ENCODE measurements around the gene AFF1.

Gene AFF1

DNA sequence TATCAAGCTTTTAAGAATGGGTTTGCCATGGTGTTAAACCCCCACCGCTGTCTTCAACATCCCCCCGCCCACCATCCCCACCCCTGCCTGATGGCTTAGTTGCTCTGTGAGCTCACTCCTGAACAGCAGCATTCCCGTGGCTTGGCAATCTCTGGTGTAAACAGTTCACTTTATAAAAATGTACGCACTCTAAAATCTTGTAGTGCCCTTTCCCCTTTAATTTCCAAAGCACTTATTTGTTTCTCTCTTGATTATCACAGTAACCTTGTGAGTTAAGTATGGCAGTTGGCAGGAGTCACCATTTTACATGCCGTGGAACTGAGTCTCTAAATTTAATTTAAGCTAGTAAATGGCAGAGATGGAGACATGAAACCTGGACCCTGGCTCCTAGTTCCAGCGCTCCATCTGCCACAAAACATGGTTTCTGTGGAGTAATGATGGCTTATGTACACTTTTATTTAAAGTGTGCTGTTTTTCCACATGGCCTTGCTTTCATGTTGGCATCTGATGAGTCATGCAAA is 123.1 kb downstream of the AFF1 start:
- DNase-seq (ENCODE audit: insufficient read length, low spot score) = no peak
- TF ChIP-seq SPI1 (IDR thresholded peaks at IDR 0.05; ENCODE audit: low read depth, low read length) = no peak
- no peak for TF ChIP-seq POLR2AphosphoS5 (IDR thresholded peaks at IDR 0.05; ENCODE audit: low read depth, low read length)
- FAIRE-seq = peak; percentile 45

DNA sequence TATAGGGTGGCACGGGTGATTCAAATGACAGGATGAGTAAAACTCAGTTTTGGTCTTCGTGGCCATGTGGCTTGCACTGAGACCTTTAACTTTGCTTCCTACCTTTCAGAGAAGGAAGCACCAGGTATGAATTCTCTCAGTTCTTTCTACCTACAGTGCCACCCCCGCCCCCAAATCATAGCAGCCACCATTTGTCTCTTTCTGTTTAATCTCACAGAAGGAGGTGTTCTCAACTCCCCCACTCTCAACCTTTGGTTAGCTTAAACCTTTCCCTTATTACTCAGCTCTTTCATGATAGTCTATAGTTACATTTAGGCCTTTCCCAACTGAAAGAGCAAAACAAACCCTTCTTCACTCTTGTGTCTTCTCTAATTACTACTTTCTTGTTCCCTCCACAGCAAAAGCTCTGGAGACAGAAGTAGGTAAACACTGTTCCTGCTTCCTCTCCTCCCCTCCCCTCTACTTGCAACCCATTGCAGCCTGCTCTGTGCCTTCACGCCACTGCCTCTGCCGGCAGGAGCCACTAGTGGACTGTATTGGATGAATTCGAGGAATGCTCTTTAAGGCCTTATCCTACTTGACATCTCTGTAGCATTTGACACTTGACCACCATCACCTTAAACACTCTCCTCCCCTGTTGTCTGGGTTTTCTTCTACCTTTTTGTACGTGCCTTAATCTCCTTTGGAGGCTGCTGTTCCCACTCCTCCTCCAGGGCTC is 123.7 kb downstream of the AFF1 start:
- peak; percentile 85 for FAIRE-seq
- DNase-seq (ENCODE audit: insufficient read length, low spot score) = no peak
- TF ChIP-seq POU2F2 (IDR thresholded peaks at IDR 0.05; ENCODE audit: low read depth, low read length) (no peak), POLR2AphosphoS5 (IDR thresholded peaks at IDR 0.05; ENCODE audit: low read depth, low read length) (no peak), PAX5 (IDR thresholded peaks at IDR 0.05; ENCODE audit: insufficient read depth, low read length, severe bottlenecking) (no peak), POLR2A (IDR thresholded peaks at IDR 0.05; ENCODE audit: low read depth, low read length) (no peak), TAF1 (IDR thresholded peaks at IDR 0.05; ENCODE audit: low read depth, low read length) (no peak), SPI1 (IDR thresholded peaks at IDR 0.05; ENCODE audit: low read depth, low read length) (no peak)

DNA sequence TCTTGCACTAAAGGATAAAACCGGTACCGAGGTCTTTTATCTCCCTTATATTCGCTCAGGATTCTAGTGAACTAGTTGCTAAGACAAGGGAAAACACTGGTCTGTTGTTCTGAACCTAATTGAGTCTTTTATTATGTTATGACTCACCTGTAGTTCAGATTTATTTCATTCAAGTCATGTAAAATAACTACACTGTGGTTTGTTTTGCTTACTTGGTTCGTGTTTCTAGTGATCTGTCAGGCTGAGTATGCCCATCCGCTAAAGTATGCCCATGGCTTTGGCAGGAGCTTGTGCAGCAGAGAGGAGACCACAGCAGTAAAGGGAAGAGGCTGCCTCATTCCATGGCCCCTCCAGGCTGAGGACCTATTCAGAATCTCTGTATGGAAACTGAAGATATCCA is 126.1 kb downstream of the AFF1 start:
- TF ChIP-seq POLR2AphosphoS5 (IDR thresholded peaks at IDR 0.05; ENCODE audit: low read depth, low read length) (no peak), POU2F2 (IDR thresholded peaks at IDR 0.05; ENCODE audit: low read depth, low read length) (no peak), PAX5 (IDR thresholded peaks at IDR 0.05; ENCODE audit: insufficient read depth, low read length, severe bottlenecking) (no peak), POLR2A (IDR thresholded peaks at IDR 0.05; ENCODE audit: low read depth, low read length) (no peak), TAF1 (IDR thresholded peaks at IDR 0.05; ENCODE audit: low read depth, low read length) (no peak)
- DNase-seq (ENCODE audit: insufficient read length, low spot score) (no peak), FAIRE-seq (no peak)

DNA sequence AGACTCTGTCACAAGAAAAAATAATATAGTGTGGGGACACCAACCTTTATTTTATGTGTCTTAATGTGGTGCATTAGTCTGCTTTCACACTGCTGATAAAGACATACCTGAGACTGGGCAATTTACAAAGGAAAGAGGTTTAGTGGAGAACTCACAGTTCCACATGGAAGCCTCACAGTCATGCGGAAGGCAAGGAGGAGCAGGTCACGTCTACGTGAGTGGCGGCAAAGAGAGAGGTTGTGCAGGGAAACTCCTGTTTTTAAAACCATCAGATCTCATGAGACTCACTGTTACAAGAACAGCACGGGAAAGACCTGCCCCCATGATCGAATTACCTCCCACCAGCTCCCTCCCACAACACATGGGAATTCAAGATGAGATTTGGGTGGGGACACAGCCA is 130.2 kb downstream of the AFF1 start:
- DNase-seq (ENCODE audit: insufficient read length, low spot score) (no peak), FAIRE-seq (no peak)
- no peak for TF ChIP-seq POU2F2 (IDR thresholded peaks at IDR 0.05; ENCODE audit: low read depth, low read length)
- no peak for TF ChIP-seq POLR2AphosphoS5 (IDR thresholded peaks at IDR 0.05; ENCODE audit: low read depth, low read length)
- no peak for TF ChIP-seq POLR2A (IDR thresholded peaks at IDR 0.05; ENCODE audit: low read depth, low read length)
- TF ChIP-seq PAX5 (IDR thresholded peaks at IDR 0.05; ENCODE audit: insufficient read depth, low read length, severe bottlenecking) = no peak
- TF ChIP-seq TAF1 (IDR thresholded peaks at IDR 0.05; ENCODE audit: low read depth, low read length) = no peak
- TF ChIP-seq SPI1 (IDR thresholded peaks at IDR 0.05; ENCODE audit: low read depth, low read length) = no peak

DNA sequence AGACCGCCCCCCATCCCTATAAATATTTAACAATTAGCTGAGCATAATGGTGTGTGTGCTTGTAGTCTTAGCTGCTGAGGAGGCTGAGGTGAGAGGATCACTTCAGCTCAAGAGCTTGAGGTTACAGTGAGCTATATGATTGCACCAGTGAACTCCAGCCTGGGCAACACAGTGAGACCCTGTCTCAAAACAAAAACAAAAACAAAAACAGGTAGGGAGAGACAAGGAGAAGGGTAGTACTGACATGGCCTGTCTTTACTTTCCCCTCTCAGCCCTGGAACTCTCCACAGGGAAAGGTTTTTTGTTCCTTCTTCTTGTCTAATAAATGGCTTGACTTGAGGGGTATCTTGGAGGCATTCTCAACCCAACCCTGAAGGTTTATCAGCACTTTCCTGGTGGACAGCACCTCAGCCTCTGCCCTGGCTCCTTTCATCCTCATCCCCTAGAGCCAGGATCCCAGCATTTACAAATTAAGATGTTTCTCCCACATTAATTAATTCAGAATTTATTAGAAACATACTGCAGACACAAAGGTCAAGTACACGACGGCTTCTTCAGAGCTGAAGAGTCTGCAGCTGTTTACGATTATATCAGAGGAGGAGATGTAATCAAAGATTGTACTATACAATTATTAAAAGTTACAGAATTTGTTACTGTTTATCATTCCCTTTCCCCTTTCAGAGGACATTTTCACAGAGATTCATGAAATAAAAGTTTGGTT is 131.8 kb downstream of the AFF1 start:
- FAIRE-seq (no peak), DNase-seq (ENCODE audit: insufficient read length, low spot score) (no peak)
- no peak for TF ChIP-seq POLR2AphosphoS5 (IDR thresholded peaks at IDR 0.05; ENCODE audit: low read depth, low read length)
- no peak for TF ChIP-seq PAX5 (IDR thresholded peaks at IDR 0.05; ENCODE audit: insufficient read depth, low read length, severe bottlenecking)
- TF ChIP-seq SPI1 (IDR thresholded peaks at IDR 0.05; ENCODE audit: low read depth, low read length) = no peak
- no peak for TF ChIP-seq POLR2A (IDR thresholded peaks at IDR 0.05; ENCODE audit: low read depth, low read length)
- TF ChIP-seq TAF1 (IDR thresholded peaks at IDR 0.05; ENCODE audit: low read depth, low read length) = no peak

DNA sequence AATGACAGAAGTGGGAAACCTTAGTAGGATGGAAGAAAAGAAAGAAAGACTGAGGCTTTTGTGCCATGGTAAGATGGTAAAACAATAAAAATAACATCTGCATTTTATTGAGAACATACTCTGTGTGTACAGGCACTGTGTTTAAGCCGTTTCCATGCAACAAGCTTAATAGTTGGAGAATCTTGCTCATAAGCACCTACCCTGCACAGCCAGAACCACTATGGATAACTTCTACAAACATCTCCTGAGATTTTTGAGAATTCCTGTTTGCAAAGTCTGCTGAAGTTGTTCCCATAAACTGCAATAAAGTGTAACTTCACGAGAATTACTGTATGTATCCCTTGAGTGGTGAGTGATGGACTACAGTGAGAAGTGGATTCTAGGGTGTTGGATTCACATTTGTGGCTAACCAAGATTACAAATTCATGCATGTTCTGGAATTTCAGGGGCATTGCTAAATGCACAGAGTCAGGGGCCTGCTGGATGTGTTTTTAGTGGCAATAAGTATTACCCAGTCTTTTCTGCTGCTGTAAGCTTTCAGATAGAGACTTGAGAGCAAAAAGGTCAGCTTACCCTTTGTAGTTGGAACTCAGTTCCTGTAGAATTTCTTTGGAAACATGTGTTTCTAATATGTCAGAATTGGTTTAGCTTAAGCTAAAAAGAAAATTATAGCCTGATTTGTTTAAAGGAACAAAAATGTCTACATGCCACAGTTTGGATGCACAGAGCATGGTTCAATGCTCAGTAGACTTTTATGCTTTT is 132.5 kb downstream of the AFF1 start:
- TF ChIP-seq SPI1 (IDR thresholded peaks at IDR 0.05; ENCODE audit: low read depth, low read length) (no peak), TAF1 (IDR thresholded peaks at IDR 0.05; ENCODE audit: low read depth, low read length) (no peak), POLR2AphosphoS5 (IDR thresholded peaks at IDR 0.05; ENCODE audit: low read depth, low read length) (no peak), POU2F2 (IDR thresholded peaks at IDR 0.05; ENCODE audit: low read depth, low read length) (no peak), PAX5 (IDR thresholded peaks at IDR 0.05; ENCODE audit: insufficient read depth, low read length, severe bottlenecking) (no peak), POLR2A (IDR thresholded peaks at IDR 0.05; ENCODE audit: low read depth, low read length) (no peak)
- DNase-seq (ENCODE audit: insufficient read length, low spot score) (no peak), FAIRE-seq (peak; percentile 66)

DNA sequence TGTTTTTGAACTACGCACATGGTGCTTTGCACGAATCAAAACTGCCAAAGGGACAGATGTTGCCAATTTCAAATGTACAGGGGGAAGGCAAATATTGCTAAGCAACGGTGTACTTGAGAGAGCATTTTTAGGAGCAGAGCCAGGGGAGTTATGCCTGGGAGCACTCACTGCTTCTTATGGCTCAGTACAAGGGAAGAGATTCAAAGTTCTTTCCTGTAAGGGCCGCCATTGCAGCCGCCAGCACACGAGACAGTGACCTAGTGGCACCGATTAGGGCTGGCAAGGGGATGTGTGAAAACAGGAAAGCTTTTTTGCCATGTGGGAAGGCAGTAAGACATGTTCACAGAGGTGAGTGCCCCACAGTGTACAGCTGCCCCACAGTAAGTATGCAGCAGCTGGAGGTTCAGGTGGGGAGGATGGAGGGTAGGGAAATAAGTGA is 133.8 kb downstream of the AFF1 start:
- DNase-seq (ENCODE audit: insufficient read length, low spot score) (no peak), FAIRE-seq (peak; percentile 69)
- TF ChIP-seq POU2F2 (IDR thresholded peaks at IDR 0.05; ENCODE audit: low read depth, low read length) = no peak
- no peak for TF ChIP-seq SPI1 (IDR thresholded peaks at IDR 0.05; ENCODE audit: low read depth, low read length)
- TF ChIP-seq POLR2AphosphoS5 (IDR thresholded peaks at IDR 0.05; ENCODE audit: low read depth, low read length) = no peak
- no peak for TF ChIP-seq PAX5 (IDR thresholded peaks at IDR 0.05; ENCODE audit: insufficient read depth, low read length, severe bottlenecking)
- no peak for TF ChIP-seq TAF1 (IDR thresholded peaks at IDR 0.05; ENCODE audit: low read depth, low read length)
- no peak for TF ChIP-seq POLR2A (IDR thresholded peaks at IDR 0.05; ENCODE audit: low read depth, low read length)

DNA sequence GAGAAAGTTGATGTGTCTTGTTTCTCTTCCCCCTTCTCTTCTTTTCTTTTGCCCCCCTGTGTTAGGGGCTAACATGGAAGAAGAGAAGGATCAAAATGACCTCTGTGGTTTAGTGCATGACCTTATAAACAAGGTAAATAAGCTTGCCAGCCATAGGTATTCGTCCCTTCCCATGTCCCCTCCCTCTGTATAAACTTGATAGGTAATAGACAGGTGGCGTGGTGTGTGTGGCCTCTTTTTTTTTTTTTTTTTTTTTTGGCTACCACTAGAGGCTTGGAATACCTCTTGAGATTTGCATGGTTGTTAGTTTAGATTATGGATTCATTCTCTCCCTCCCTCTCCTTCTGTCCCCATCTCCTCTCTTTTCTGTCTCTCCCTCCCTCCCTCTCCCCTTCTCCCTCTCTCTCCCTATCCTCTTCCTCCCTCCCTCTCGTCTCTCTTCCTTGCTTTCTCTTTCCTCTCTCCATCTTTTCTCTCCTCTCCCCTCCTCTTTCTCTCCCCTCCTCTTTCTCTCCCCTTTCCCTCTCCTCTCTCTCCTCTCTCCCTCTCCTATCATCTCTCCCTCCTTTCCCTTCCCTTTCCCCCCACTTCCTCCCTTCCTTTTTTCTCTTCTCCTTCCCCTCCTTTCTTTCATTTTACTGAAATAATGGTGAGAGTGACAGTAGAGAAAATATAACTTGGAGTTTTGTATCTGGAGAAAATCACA is 134.4 kb downstream of the AFF1 start:
- FAIRE-seq = no peak
- no peak for DNase-seq (ENCODE audit: insufficient read length, low spot score)
- no peak for TF ChIP-seq POU2F2 (IDR thresholded peaks at IDR 0.05; ENCODE audit: low read depth, low read length)
- TF ChIP-seq POLR2A (IDR thresholded peaks at IDR 0.05; ENCODE audit: low read depth, low read length) = no peak
- no peak for TF ChIP-seq SPI1 (IDR thresholded peaks at IDR 0.05; ENCODE audit: low read depth, low read length)
- no peak for TF ChIP-seq POLR2AphosphoS5 (IDR thresholded peaks at IDR 0.05; ENCODE audit: low read depth, low read length)
- TF ChIP-seq PAX5 (IDR thresholded peaks at IDR 0.05; ENCODE audit: insufficient read depth, low read length, severe bottlenecking) = no peak
- TF ChIP-seq TAF1 (IDR thresholded peaks at IDR 0.05; ENCODE audit: low read depth, low read length) = no peak
